NOMO-1 (cell line): Measurements from ENCODE around the gene IZUMO4.
"Not testable (repeated sequence)": the region's sequence is repeated elsewhere in the genome, so short reads cannot be mapped to it uniquely, and the experiment has no call there.

Experiments used
- DNase-seq, 2 experiments: peaks; one replicate each; lab custom pipeline; 2025; ENCODE audit not compliant: unreplicated experiment in 2 of 2; lab: John Stamatoyannopoulos, UW

The IZUMO4 gene

GRCh38 chr19:2122251-2122650 lies 25.5 kb downstream of the IZUMO4 start:
- DNase-seq = no peak

GRCh38 chr19:2122982-2123381 lies 26.3 kb downstream of the IZUMO4 start:
- no peak for DNase-seq

DNA sequence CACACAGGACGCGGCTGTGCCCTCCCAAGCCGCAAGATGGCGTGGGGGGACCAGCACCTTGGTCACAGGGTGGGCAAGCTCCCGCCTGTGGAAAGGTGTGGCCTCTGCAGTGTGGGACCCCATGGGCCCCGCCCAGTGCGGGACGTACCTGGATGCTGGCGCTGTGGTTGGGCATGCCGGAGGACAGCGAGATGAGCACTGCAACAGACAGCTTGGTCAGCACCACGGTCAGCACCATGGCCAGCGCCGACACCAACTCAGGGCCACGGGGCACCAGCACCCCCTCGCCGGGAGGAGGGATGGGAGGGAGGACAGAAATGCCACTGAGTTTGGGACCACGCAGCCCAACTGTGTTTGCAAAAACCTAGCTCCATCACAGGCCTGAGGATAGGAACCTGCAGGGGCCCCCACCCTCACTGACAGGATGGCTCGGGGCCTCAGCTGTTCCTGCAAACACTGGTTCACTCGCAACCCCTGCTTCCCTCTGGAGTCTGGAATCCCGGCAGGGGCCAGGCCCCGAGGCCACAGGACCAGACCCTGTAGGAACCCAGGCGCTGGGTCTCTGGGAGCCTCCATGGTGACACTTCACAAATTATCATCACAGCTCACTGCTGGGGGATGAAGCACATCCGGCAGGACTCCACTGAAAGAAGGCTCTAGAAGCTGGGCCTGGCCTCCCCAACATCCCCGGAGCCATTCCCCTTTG lies 27.1 kb downstream of the IZUMO4 start:
- DNase-seq = no peak

DNA sequence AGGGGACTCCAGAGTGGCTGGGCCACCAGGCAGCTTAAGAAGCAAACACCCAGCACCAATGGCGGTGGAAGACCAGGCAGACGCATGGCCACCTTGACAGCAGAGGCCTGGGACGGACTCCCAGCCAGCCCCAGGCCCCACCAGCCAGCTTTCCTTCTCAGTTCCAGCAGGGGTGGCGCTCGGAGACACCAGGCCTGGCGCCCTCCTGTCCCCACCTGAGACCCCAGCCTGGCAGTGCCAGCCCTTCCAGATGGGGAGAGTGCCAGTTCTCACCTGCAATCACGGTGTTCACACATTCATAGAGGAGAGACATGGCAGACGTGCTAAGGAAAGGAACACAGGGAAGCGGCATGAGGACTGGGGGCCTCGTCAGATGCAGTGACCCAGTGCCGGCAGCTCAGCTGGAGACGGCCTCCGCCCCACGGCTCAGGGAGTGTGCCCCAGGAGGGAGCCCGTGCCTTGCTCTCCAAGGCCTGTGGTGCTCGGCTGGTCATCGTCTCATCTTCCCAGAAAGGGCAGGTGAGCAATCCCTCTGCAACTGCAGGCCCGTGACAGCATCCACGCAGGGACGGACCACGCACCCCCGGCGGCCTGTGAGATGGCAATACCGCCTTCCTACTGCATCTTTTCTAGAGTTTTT lies 30.3 kb downstream of the IZUMO4 start:
- DNase-seq = no peak

DNA sequence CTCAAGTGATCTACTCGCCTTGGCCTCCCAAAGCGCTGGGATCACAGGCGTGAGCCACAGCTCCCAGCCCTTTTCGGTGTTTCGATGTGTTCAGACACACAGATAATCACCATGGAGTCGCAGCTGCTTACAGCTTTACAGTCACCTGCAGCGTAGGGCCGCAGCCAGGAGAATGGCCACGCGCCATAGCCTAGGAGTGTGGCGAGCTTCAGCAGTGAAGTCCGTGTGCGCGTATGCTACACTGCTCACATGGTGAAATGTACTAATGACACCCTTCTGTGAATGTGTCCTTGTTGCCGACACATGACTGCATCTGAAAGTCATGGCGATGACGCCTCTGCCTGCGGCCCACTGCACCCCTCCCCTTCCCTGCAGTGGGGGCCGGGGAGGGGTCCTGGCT lies 31.0 kb downstream of the IZUMO4 start:
- no peak for DNase-seq

- not testable (repeated sequence) for DNase-seq
Measured at GRCh38 chr19:2128252-2128651, 31.5 kb downstream of the IZUMO4 start.

GRCh38 chr19:2129022-2129421 lies 32.3 kb downstream of the IZUMO4 start:
- no peak for DNase-seq

DNA sequence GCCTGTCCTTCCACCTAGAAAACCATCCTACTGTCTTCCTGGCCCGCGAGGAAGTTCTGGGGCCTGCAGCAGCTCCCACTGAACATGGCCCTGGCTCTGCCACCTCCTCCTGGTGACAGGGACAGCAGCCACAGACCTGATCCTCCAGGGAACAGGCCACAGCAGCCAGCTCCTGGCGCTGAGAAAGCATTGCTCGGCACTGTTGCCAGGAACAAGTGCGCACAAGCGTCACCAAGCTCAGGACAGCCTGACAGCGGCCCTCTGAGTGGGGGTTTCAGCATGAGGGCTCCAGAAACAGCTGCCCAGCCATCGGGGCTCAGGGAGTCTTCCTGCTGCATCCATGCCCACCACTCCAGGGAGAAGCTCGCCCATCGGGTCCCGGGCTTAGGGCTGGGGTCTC lies 32.8 kb downstream of the IZUMO4 start:
- no peak for DNase-seq

DNA sequence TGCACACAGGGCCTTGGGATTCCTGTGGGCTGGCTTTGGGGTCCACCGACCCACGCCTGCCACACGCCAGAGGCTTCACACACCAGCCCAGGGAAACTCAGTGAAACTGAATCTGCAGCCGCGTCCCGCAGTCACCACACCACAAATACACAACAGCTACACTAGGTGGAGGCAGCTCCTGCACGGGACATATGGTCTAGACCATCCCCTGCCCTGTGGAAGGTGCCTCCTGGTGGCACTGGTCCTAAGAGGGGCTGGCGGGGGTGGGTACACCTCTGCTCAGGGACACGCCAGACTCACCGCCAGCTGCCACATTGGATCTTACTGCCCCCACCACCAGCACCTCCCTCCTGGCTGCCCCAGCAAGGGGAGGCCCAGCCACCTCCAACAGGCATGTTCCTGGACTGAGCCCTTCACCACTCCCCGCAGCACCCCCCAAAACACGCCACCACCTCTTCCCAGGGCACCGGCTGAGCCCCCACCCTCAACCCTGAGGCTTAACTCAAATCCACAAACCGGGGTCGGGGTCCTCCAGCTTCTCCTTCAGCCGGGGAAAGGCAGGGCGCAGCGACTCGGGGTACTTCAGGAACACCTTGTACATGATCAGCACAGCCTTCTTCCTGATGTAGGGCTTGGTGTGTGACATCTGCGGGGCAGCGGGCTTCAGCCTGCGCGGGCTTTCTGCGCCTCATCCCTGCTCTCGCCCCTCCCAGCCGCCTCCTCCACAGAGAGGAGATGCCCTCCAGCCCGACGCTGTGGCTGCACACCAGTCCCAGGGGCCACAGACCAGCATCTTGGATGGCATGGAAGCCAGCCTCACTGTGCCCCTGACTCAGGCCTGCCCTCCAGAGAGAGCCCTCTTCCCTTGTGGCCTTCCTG lies 33.4 kb downstream of the IZUMO4 start:
- no peak for DNase-seq

DNA sequence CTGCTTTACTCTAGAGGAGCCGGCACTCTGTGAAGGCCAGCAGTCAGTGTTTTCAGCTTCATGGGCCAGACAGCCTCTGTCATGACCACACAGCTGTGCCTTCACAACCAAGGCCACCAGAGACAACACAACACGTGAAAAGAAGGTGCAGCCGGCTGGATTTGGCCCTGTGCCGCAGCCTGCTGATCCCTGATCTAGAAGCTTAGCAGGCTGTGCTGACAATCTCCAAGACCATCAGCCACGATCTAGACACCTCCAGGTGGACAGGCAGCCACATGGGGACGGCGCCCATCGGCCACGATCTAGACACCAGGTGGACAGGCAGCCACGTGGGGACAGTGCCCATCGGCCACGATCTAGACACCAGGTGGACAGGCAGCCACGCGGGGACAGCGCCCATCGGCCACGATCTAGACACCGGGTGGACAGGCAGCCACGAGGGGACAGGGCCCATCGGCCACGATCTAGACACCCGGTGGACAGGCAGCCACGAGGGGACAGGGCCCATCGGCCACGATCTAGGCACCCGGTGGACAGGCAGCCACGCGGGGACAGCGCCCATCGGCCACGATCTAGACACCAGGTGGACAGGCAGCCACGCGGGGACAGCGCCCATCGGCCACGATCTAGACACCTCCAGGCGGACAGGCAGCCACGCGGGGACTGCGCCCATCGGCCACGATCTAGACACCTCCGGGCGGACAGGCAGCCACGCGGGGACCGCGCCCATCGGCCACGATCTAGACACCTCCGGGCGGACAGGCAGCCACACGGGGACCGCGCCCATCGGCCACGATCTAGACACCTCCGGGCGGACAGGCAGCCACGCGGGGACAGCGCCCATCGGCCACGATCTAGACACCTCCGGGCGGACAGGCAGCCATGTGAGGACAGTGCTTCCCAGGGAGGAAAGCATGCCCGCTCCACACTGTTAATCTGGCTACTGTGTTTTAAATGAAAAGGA lies 34.6 kb downstream of the IZUMO4 start:
- not testable (repeated sequence) for DNase-seq

DNA sequence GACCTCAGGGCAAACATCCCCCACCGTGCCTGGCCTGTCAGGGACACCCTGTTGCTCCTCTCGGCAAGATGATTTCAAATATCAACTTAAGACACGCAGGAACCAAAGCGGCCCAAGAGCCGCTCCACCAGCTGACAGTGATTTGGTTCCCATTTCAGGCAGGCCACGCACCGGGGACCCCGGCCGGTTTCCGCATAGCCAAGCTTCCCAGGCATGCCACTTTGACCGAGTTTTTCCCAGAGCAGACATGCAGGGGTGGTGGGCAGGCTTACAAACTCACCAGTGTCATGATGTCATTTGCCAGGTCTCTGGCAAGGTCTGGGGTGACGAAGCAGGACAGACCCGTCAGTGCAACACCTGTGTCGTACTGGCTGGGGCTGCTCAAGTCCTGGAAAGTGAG lies 35.5 kb downstream of the IZUMO4 start:
- no peak for DNase-seq

- no peak for DNase-seq
Measured at GRCh38 chr19:2132731-2133490, 36.2 kb downstream of the IZUMO4 start.

- no peak for DNase-seq
Measured at GRCh38 chr19:2135474-2136402, 39.0 kb downstream of the IZUMO4 start.

GRCh38 chr19:2136796-2137195 lies 40.1 kb downstream of the IZUMO4 start:
- DNase-seq = no peak

DNA sequence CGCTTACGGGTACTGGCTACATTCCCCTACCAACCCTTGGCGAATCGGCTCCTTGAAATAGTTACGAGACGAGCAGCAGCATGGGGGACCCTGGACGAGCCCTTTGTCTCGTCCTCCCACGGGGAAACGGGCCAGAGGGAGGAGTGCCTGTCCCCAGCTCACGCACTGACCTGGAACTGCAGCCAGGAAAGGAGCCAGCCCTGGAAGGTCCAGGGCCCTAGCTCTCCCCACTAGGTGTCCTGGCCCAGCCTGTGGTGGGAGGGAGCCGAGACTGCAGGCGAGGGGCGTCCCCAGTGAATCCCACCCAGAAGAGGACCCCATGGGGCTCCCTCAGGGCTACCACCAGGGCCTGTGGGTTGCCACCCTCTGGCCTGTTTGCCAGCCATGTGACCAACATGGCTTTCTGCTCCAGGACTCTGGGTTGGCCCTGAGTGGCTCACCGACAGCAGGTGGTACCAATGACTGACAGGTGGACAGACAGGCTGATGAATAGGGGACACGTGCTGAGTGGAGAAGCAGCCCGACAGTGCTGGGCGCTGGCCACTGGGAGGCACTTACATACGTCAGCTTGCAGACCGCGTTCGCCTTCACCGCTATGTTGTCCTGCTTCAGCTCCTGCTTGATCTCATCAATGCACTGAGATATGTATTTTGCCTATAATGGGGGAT lies 41.5 kb downstream of the IZUMO4 start:
- DNase-seq = no peak

DNA sequence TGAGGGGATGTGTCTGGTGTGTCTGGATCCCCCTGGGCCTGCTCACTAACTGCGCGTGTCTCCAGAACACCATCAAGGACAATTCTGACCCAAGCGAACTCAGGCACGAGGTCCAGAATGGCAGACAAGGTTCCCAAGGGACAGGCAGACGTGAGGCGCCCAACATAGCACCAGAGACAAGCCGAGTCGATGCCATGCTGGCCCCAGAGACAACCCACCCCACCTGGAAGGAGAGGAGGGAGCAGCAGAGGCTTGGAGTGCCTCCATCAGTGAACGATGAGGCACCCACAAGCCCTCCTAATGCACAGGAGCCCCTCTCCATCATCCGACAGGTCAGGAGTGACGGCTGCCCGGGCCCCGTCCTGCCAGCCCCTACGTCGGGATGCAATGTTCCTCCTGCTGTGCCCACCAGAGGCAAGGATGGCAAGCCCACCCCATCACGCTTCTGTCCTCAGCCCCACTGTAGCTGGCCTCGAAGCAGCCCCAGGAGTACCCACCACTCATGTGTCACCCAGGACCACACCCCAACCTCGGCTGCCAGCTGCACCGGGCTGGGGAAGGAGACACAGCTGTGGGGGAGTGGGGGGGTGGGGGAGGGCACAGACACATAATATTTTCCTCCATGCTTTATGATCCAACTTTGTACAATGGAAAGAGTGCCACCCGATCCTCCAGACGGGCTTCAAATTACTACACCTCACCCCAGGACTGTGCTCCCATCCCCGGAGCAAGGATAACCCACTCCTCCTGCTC lies 42.8 kb downstream of the IZUMO4 start:
- no peak for DNase-seq

DNA sequence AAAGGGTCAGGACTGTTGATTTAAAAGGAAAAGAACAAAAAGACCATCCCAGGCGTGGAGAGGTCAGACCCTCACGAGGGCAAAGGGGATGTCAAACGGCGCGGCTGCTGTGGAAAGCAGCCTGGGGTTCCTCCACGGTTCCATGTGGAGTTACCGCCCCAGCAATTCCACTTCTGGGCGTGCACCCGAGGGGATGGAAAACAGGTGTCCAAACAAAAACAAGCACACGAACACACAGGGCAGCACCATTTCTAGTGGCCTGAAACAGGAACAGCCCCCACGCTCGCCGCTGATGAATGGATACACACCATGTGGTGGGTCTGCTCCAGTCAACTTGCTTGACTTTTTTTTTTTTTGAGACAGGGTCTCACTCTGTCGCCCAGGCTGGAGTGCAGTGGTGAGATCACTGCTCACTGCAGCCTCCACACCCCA lies 43.4 kb downstream of the IZUMO4 start:
- DNase-seq = no peak
